Germinal center (tissue), 1 donor: ENCODE data around the gene KRTAP1-3.
"Not testable (repeated sequence)": the region's sequence is repeated elsewhere in the genome, so short reads cannot be mapped to it uniquely, and the experiment has no call there.

Experiments used
- DNase-seq: peaks from one replicate; pipeline ENCODE4 v3.0.0; 2012; ENCODE audit warnings: mixed read lengths, low spot score

KRTAP1-3 gene

GRCh38 chr17:41034346-41034935, at the start of gene KRTAP1-3:
Gene KRTAP1-3 (minus strand): TSS chr17:41034874. CDS start chr17:41034821, 53 bp downstream.
- DNase-seq = not testable (repeated sequence)

GRCh38 chr17:41084100-41084856, 49.6 kb upstream of the KRTAP1-3 start, which contains the start of gene KRTAP4-7:
Gene KRTAP4-7 (plus strand): TSS chr17:41084150. CDS start chr17:41084207, 57 bp downstream.
- DNase-seq = not testable (repeated sequence)

- DNase-seq = not testable (repeated sequence)
Observed at GRCh38 chr17:41083427-41083826, 48.8 kb upstream of the KRTAP1-3 start.

- no peak for DNase-seq
Observed at GRCh38 chr17:41082626-41083025, 48.0 kb upstream of the KRTAP1-3 start.

GRCh38 chr17:41076788-41077187, 42.1 kb upstream of the KRTAP1-3 start:
- no peak for DNase-seq

- no peak for DNase-seq
Observed at GRCh38 chr17:41073676-41074075, 39.0 kb upstream of the KRTAP1-3 start.

- no peak for DNase-seq
Observed at GRCh38 chr17:41071606-41072360, 37.1 kb upstream of the KRTAP1-3 start.

- no peak for DNase-seq
Observed at GRCh38 chr17:41069031-41069430, 34.4 kb upstream of the KRTAP1-3 start.

- no peak for DNase-seq
Observed at GRCh38 chr17:41067281-41067680, 32.6 kb upstream of the KRTAP1-3 start.

GRCh38 chr17:41065829-41066624, 31.4 kb upstream of the KRTAP1-3 start, which contains the start of gene KRTAP2-4:
Gene KRTAP2-4 (minus strand): TSS chr17:41065879. CDS start chr17:41065845, 34 bp downstream.
- DNase-seq = no peak

GRCh38 chr17:41065016-41065689, 30.5 kb upstream of the KRTAP1-3 start:
- DNase-seq = not testable (repeated sequence)

- no peak for DNase-seq
Observed at GRCh38 chr17:41064301-41064700, 29.6 kb upstream of the KRTAP1-3 start.

GRCh38 chr17:41063449-41063848, 28.8 kb upstream of the KRTAP1-3 start:
- no peak for DNase-seq

- DNase-seq = no peak
Observed at GRCh38 chr17:41061964-41062363, 27.3 kb upstream of the KRTAP1-3 start.

- no peak for DNase-seq
Observed at GRCh38 chr17:41060052-41060604, 25.5 kb upstream of the KRTAP1-3 start, which contains the start of gene KRTAP2-3. Gene KRTAP2-3 (minus strand): TSS chr17:41060114. CDS start chr17:41060050, 64 bp downstream.

GRCh38 chr17:41059276-41060051, 24.8 kb upstream of the KRTAP1-3 start:
- not testable (repeated sequence) for DNase-seq

- DNase-seq = no peak
Observed at GRCh38 chr17:41058741-41059140, 24.1 kb upstream of the KRTAP1-3 start.

- no peak for DNase-seq
Observed at GRCh38 chr17:41057547-41057946, 22.9 kb upstream of the KRTAP1-3 start.

- DNase-seq = not testable (repeated sequence)
Observed at GRCh38 chr17:41055130-41055529, 20.5 kb upstream of the KRTAP1-3 start, which contains the start of gene KRTAP2-2. Gene KRTAP2-2 (minus strand): TSS chr17:41055230. CDS start chr17:41055211, 19 bp downstream.

GRCh38 chr17:41054556-41054955, 19.9 kb upstream of the KRTAP1-3 start:
- not testable (repeated sequence) for DNase-seq
